ENCODE measurements around the gene CD59.

Gene CD59

DNA sequence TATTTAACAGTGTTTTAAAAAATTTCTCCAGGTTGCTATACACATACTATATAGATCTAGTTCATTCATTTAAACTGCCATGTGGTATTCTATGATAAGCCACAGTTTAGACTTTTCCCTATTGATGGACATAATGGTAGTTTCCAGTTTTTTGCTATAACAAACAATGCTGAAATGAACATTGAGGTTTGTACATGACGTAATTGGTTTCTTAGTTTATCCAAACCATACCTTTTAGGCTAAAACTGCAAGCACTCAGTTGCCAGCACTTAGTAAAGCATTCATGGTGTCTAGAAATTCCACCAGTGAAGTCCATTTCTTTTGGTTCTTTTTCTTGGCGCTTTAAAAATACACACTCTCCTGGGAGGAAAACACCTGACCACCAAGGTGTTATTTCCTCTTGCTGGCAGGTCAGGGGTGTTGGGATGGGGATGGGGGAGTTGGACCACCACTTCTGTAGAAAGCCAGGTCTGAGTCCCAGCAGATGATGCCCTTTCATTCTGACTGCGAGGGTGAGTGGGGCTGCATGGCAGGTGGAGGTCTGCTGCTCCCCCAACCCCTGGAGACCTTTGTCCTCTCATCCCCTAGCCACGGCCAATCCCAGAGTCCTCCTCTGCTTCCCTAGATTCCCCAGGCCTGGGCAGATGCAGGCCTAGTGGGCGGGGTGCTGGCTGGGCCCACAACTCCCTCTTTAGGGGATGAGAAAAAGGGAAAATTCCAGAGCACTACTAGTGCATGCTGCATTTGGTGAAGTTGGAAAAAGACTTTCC is 76.7 kb downstream of the CD59 start:
- H3K4me3 ChIP-seq (ENCODE audit: low read depth, low read length): no peak overlapping the region
- H3K79me2 ChIP-seq: no peaks in the 10 kb centered on the region
- no peak overlapping the region for H3K27ac ChIP-seq
- H2AFZ ChIP-seq: no peak overlapping the region
- H3K36me3 ChIP-seq (ENCODE audit: control insufficient read depth, insufficient read depth, low read length): no peaks in the 10 kb centered on the region
- H3K27me3 ChIP-seq (ENCODE audit: control insufficient read depth, insufficient read depth, low read length): no peaks in the 10 kb centered on the region
- no peak overlapping the region for H3K4me2 ChIP-seq (ENCODE audit: low read length)
- no peaks in the 10 kb centered on the region for H3K9me3 ChIP-seq (ENCODE audit: control insufficient read depth, low read length)
- TF ChIP-seq CTCF (IDR thresholded peaks at IDR 0.05): no peak
- peaks cover 3% of the 10 kb centered on the region for H3K4me1 ChIP-seq
- H3K9ac ChIP-seq: no peak overlapping the region

- Histone ChIP-seq H3K36me3 (ENCODE audit: control insufficient read depth, insufficient read depth, low read length) (no peaks in the 10 kb centered on the region), H2AFZ (no peak overlapping the region), H3K4me1 (peaks cover 3% of the 10 kb centered on the region), H3K4me2 (ENCODE audit: low read length) (no peak overlapping the region), H3K27ac (no peak overlapping the region), H3K79me2 (no peaks in the 10 kb centered on the region), H3K9ac (no peak overlapping the region), H3K4me3 (ENCODE audit: low read depth, low read length) (no peak overlapping the region), H3K9me3 (ENCODE audit: control insufficient read depth, low read length) (no peaks in the 10 kb centered on the region), H3K27me3 (ENCODE audit: control insufficient read depth, insufficient read depth, low read length) (no peaks in the 10 kb centered on the region)
- TF ChIP-seq CTCF (IDR thresholded peaks at IDR 0.05): no peak
Measured at GRCh38 chr11:33658195-33658900, 77.9 kb downstream of the CD59 start.

DNA sequence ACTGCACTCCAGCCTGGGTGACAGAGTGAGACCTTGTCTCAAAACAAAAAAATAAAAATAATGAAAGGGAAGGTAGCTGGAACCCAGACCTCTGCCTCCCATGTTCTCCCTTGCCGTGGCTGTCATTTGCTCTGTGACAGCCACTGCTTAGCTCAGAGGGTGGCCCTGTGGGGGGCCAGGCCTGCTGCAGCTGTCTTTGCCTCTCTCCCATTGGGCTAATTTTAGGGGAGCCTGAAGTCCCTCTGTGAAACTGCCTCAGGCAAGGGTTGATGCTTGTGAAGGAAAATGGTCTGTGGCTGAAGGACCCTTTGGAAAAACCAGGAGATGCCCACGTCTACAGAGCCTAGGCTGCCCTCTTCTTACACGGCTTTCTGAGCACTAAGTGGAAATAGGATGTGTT is 78.5 kb downstream of the CD59 start:
- TF ChIP-seq CTCF (IDR thresholded peaks at IDR 0.05): no peak
- H3K4me1 ChIP-seq: peaks cover 6% of the 10 kb centered on the region

DNA sequence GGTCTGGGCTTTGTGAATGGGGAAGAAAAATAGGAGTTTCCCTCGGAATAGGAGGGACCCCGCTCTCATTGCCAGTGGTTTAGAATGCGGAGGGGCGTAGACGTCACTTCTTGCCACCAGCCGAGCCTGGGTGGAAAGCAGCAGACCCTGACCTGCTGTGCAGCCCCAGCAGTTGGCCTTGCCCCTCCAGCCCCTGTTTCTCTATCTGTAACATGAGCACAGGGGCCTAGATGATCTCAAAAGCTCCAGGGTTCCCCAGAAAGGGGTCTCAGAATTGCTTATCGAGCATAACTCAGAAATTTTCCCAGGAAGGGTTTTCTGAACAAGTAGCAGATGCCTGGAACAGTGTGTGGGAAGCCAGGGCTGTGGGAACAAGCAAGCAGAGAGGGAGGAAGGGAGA is 79.5 kb downstream of the CD59 start:
- Histone ChIP-seq H3K4me2 (ENCODE audit: low read length) (no peak overlapping the region), H3K27me3 (ENCODE audit: control insufficient read depth, insufficient read depth, low read length) (no peaks in the 10 kb centered on the region), H3K36me3 (ENCODE audit: control insufficient read depth, insufficient read depth, low read length) (no peaks in the 10 kb centered on the region), H2AFZ (no peak overlapping the region), H3K27ac (no peak overlapping the region), H3K4me3 (ENCODE audit: low read depth, low read length) (no peak overlapping the region), H3K79me2 (no peaks in the 10 kb centered on the region), H3K4me1 (peaks cover 11% of the 10 kb centered on the region), H3K9ac (no peak overlapping the region), H3K9me3 (ENCODE audit: control insufficient read depth, low read length) (no peaks in the 10 kb centered on the region)
- TF ChIP-seq CTCF (IDR thresholded peaks at IDR 0.05): no peak

More for the DNA sequence above, 78.5 kb downstream of the CD59 start:
- no peaks in the 10 kb centered on the region for H3K36me3 ChIP-seq (ENCODE audit: control insufficient read depth, insufficient read depth, low read length)
- no peak overlapping the region for H2AFZ ChIP-seq
- no peak overlapping the region for H3K9ac ChIP-seq
- no peaks in the 10 kb centered on the region for H3K79me2 ChIP-seq
- no peaks in the 10 kb centered on the region for H3K9me3 ChIP-seq (ENCODE audit: control insufficient read depth, low read length)
- no peak overlapping the region for H3K27ac ChIP-seq
- no peaks in the 10 kb centered on the region for H3K27me3 ChIP-seq (ENCODE audit: control insufficient read depth, insufficient read depth, low read length)
- H3K4me2 ChIP-seq (ENCODE audit: low read length): no peak overlapping the region
- no peak overlapping the region for H3K4me3 ChIP-seq (ENCODE audit: low read depth, low read length)

All from parathyroid adenoma (tissue), 2 donors.